Upper lobe of left lung (tissue), 4 donors: Measurements from ENCODE around the gene PA2G4.

Experiments used
- EP300 ChIP-seq, 4 donors: sonication (generic); formaldehyde crosslinking; IDR thresholded peaks; one replicate each; pipeline ENCODE4 v1.5.1; 2017; ENCODE audit warnings: antibody characterized with exemption in 4 of 4, control low read depth in 2 of 4
- POLR2AphosphoS5 ChIP-seq, 2 donors: sonication (generic); formaldehyde crosslinking; IDR thresholded peaks; one replicate each; pipeline ENCODE4 v1.5.1; 2017; ENCODE audit warnings: antibody characterized with exemption in 2 of 2
- TF ChIP-seq, protein P1 (sequence below), 6 experiments: fragments of 450-650 bp in 4 of 6; fragments of 200-600 bp in 2 of 6; sonication (generic) in 2 of 6; IDR thresholded peaks; one replicate each; pipeline ENCODE4 v1.5.1; 2016 to 2019; ENCODE audit warnings: antibody characterized with exemption in 6 of 6

DNA sequence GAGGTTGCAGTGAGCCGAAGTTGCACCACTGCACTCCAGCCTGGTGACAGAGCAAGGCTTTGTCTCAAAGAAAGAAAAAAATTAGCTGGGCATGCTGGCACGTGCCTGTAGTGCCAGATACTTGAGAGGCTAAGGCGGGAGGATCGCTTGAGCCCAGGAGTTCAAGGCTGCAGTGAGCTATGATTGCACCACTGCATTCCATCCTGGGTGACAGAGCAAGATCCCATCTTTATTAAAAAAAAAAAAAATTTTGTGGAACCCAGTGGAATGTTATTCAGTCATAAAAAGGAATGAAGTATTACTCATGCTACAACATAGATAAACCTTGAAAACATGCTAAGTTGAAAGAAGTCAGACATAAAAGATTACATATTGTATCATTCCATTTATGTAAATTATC lies 32.7 kb upstream of the PA2G4 start:
- TF ChIP-seq, protein P1, sequence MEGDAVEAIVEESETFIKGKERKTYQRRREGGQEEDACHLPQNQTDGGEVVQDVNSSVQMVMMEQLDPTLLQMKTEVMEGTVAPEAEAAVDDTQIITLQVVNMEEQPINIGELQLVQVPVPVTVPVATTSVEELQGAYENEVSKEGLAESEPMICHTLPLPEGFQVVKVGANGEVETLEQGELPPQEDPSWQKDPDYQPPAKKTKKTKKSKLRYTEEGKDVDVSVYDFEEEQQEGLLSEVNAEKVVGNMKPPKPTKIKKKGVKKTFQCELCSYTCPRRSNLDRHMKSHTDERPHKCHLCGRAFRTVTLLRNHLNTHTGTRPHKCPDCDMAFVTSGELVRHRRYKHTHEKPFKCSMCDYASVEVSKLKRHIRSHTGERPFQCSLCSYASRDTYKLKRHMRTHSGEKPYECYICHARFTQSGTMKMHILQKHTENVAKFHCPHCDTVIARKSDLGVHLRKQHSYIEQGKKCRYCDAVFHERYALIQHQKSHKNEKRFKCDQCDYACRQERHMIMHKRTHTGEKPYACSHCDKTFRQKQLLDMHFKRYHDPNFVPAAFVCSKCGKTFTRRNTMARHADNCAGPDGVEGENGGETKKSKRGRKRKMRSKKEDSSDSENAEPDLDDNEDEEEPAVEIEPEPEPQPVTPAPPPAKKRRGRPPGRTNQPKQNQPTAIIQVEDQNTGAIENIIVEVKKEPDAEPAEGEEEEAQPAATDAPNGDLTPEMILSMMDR (IDR thresholded peaks at IDR 0.05), result no peak
- TF ChIP-seq EP300 (IDR thresholded peaks at IDR 0.05), result no peak
- TF ChIP-seq POLR2AphosphoS5 (IDR thresholded peaks at IDR 0.05), result no peak
